COLO668 (cell line): ENCODE data around the gene FAM20C.

ENCODE experiments used
- DNase-seq: peaks from one replicate; lab custom pipeline; 2025; ENCODE audit not compliant: unreplicated experiment; lab: John Stamatoyannopoulos, UW

FAM20C gene

DNA sequence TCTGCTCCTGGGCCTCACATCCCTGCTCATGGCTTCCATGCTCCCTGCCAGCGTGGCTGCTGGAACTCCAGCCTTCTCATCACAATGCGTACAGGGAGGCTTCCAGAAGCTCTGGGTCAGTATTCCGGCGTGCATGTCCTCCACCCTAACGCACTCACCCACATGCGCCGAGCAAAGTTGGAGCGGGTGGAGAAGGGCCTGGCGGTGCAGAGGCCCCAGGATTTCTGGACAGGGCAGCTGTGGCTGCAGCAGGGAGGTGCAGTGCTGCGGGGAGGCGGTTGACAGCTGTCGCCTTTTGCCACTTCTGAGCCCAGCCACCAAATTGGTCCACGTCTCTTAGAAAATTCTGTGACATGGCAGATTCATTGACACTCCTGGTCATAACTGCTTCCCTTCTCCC lies 33.6 kb upstream of the FAM20C start:
- DNase-seq: no peak

DNA sequence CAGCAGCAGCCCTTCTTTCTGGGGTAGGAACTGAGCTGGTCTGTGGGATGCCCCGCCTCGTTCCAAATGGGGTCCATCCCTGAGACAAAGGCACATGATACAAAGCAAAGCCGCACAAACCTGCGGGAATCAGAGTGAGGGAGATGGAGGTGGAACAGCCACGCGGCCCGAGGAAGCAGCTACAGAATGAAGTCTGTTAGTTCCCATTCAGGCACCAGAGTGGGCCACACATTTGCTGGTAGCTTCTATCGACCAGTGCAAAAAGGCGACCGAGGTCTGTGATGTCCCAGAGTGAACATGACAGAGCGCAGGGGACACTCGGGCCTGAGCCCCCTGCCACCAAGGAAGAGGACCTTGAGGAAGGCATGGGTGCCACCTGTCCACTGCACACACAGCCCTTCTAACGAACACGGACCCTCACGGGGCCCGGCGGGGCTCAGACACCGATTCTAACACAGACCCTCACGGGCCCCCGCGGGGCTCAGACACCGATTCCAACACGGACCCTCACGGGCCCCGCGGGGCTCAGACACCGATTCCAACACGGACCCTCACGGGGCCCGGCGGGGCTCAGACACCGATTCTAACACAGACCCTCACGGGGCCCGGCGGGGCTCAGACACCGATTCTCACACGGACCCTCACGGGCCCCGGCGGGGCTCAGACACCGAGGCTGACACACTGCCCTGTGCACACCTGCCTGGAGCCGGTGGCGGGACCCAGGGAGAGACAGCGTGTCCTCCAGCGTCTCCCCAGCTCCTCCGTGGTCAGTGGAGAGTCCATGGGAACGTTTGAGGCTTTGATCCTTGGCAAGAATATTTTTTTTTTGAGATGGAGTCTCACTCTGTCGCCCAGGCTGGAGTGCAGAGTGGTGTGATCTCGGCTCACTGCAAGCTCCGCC lies 32.8 kb upstream of the FAM20C start:
- no peak for DNase-seq

DNA sequence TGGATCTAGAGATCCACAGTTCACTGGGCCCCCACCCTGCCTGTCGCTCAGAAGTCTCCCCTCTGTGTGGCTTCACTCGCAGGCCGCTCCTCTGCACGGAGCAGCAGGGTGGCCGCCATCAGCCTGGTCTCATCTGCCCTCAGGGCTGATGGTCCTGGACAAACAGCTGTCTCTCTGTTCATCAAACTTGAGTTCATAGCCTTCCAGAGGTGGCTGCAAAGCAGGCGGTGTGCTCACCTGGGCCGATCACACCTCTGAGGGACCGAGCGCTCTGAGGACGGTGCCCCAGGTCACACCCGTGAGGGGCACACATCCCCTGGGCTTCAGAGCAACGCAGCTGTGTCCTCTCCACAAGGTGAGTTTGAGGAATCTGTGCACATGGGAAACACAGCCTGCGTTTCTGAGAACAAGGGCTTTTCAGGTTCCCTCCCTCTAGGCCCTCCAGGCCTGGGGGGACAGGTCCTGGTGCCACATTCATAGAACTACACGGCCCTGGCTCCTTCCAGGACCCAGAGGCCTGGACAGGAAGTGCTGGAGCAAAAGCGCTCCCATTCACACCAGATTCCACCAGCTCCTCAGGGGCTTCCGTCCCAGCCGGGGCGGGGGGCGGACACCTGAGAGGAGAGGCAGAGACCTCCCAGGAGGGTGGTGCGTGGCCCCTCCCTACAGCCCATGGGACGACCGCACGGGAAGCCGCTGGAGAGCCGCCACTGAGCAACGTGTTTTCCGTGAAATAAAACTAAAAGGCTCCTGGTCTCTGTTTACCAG lies 31.2 kb upstream of the FAM20C start:
- DNase-seq: no peak

DNA sequence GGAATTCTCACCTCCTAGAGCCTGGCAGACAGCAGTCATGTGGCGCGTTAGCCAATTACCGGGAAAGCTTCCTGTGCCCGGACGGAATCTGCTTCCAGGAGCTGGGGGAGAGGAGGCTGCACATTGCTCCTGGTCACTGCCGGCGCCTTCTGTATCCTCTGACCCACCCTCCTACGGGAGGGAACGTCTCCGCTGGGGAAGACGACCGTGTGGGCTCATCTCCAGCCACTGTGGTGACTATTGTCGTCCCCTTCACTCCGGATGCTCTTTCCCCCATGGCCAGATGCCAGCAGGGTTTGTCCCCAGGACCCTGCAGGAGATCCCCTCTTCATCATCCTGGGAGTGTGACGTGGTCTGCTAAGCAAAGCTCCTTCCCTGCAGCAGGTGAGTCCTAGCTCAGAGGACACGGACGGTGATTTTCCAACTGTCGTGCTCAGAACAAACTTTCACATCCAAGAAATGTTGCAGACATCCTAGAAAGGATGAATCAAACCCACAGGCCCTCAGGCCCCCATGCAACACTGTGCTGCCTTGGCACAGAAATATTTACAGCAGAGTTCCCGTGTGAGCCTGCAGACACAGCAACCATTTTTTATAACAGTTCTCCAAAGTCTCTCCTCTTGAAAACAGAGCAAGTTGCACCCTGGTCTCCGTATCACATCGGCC lies 29.6 kb upstream of the FAM20C start:
- DNase-seq: no peak

DNA sequence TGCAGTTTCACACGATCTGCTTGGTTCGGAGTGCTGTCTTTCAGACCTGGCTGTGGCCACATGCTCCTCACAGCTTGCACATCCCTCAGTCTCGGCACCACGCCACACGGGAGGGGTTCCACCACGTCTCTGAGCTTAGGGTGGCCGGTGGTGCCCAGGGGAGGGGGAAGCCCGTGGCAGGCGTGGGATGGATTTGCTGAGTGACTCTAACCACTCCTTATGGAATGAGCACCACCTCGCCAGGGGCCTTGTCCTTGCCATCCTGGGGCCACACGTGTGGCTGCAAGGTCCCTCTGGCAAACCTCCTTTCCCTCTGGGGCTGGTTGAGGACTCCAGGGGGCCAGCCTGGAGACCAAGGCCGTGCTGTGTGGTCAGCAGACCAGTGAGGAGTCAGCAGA lies 29.1 kb upstream of the FAM20C start:
- no peak for DNase-seq

DNA sequence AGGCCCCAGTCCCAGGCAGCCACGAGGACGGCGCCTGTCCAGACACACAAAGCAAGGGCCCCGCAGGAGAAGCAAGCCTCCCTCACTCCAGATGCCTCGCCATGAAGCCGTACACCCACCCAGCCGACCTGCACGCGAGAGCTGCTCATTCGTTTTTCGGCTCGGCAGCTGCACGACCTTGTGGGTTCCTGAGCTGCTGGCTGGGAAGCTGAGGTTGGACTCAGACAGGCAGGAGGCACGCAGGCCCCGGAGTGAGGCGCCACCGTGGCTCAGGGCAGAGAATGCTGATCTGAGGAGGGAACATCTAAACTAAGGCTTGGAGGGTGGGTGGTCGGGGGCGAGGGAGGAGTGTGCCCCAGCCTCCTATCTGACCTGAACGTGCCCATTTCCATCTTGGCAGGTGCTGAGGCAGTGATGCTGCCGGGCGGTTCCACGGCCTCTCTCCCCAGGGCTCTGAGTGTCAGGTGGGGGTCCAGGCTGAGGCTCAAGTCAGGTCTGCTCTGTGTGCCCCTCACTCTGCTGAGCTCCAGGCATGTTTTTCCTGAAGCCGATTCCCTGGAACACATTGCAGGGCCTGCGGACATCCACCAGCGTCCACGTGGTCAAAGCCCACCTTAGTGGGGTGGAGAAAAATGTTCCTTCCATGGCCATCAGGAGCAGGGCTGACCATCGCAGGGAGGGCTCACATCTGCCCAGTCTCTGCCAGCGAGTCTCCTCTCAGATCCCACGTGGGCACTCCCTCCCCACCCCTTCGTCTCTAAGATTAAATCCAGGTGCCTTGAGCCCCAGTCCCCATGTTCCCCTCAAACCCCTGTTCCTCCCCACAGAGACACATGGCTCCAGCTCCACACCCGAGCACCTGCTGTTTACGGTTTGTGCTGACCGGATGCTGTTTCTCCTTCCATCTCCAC lies 28.1 kb upstream of the FAM20C start:
- DNase-seq: no peak

DNA sequence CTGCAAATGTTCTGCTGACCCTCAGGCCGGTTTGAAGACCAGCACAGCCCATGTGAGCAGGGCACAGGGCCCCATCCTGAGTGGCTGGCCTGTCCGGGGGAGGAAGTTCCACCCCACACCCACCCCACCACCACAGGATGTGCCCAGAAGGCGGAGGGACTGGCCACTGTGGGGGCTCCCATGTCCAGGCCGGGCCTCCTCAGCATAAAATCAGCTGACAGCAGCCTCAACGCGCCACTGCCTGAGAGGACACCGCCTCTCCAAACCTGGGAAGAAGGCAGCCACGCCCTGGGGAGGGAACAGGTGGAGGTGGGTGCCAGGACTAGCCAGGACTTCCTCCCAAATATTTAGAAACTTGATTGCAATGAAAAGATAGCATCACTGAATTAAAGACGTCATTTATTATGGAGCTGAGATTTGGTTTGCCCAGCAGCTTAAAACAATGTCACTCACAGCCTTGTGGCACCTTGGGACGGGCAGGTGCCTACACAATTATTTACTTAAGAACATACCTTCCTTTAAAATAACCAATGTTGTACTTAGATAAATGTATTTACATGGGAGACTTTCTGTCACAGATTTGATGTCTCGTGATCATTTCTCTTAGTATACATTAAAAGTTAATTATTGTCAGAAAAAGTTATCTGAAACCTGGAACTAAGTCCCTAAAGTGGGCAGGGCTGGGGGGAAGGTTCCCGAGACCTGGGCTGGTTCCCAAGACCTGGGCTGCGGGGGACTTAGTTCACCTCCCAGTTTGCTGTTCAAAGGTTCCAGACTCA lies 27.3 kb upstream of the FAM20C start:
- DNase-seq: no peak

DNA sequence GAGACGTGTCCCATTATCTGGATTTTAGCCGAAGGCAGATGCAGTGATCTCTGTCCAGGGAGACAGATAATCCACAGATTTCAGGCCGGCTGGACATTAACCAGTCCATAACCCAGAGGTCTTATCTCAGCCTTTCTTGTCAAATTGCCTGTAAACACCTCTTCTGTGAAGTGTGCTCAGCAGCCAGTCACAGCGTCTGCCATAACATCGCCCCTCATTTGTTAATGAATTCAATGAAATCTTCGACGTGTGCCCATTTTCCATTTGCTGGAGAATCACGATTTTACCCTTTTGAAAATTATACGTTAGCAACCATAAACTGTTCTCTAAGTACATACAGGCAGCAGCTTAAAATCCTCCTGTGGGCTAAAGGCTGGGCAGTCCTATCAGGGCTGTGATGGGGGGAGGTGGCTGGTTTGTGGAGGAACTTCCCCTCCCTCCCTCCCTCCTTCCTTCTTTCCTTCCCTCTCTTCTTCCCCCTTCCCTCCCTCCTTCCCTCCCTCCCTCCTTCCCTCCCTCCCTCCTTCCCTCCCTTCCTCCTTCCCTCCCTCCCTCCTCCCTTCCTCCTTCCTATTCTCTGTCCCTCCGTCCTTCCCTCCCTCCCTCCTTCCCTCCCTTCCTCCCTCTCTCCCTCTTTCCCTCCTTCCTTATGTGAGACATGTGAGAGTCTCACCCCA lies 26.6 kb upstream of the FAM20C start:
- no peak for DNase-seq

DNA sequence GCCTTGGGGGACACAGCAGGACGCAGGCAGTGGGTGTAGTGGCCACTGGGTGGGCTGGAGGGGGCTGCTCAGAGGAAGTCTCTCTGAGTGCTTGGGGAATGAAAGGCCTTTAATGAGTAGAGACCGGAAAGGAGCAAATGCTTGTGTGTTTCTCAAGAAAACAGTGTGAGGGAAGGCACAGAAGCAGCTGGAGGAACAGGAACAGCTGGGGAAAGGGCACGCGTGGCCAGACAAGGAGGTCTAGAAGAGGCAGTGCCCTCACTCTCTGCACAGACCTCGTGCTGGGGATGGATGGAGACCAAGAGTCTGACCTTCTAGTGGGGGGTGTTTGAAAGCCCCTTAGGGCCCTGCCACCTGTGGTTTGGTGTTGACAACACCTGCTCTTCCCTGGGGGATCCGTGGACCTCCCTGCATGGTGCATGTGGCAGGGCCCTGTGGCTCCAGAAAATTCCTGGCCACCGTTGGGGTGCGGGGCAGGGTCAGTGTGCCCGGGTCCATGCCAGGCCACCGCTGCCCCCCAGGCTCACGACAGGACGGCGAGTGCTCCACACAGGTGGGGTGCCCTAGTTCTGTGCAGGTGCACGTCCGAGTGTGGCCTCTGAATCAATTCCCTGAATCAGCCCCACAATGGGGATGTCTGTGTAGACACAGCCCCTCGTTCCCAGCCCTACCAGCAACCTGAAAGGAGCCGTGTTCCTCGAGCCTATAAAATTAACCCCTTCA lies 25.9 kb upstream of the FAM20C start:
- DNase-seq: no peak

DNA sequence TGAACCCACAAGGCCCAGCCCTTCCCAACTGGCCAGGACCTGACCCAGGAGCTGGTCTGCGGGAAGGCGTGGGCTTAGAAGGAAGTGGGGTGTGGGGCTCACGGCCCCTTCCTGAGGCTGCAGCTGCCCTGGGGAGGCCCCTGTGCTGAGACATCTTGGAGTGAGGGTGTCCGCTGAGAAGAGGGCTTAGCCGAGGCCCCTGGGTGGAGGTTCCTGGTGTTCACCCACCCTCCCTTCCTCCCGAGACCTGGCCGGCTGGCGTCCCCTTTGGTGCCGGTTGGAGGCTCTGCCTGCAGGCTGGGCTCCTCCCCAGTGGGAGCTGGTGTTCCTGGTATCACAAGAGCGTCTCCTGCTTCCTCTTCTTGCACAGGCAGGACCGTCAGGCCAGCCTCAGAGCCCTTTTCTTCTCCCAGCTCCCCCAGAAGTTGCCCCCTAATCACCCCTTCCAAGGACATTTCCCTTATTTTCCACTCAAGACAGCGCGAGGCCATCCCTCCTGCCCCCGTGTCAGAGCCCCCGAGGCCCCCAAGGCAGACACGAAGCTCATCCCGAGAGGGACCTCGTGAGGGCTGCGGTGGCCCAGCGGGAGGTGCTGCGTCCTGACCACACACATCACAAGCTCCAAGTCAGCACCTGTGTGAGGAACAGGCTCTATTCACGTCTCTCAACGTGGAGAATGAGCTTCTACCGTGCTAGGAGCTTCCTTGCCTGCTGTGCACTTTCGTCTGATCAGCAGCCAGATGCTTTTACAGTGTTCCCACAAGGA lies 25.1 kb upstream of the FAM20C start:
- DNase-seq: no peak

DNA sequence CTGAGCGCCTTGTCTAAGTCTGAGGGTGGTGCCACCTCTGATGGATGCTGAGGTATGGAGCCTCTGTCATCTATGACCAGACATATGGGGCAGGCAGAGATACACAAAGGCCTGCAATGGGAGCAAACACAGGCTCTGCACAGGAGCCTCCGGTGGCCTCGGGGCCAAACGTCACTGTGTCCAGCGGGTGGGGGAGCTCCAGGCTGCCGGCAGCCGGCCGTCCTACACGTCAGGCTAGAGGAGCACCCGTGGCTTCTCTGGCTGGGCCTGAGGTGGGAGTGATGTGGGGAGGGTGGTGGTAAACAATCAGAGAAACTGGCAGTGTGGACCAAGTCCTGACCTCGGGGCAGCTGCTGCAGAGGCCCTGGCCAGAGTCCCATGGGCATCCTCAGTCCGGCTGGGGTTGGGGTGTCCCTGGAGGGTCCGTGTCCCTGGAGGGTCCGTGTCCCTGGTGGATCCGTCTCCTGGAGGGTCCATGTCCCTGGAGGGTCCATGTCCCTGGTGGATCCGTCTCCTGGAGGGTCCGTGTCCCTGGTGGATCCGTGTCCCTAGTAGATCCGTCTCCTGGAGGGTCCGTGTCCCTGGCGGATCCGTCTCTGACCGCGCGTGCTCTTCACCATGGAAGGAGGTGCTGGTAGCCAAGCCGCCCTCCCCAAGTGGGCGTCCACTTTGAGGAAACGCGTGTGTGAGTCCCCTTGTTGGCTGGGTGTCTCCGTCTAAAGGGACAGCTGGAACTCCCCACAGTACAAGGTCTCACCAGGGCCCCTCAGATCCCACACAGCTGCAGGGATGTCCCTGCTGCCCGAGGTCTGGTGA lies 24.2 kb upstream of the FAM20C start:
- DNase-seq: no peak

DNA sequence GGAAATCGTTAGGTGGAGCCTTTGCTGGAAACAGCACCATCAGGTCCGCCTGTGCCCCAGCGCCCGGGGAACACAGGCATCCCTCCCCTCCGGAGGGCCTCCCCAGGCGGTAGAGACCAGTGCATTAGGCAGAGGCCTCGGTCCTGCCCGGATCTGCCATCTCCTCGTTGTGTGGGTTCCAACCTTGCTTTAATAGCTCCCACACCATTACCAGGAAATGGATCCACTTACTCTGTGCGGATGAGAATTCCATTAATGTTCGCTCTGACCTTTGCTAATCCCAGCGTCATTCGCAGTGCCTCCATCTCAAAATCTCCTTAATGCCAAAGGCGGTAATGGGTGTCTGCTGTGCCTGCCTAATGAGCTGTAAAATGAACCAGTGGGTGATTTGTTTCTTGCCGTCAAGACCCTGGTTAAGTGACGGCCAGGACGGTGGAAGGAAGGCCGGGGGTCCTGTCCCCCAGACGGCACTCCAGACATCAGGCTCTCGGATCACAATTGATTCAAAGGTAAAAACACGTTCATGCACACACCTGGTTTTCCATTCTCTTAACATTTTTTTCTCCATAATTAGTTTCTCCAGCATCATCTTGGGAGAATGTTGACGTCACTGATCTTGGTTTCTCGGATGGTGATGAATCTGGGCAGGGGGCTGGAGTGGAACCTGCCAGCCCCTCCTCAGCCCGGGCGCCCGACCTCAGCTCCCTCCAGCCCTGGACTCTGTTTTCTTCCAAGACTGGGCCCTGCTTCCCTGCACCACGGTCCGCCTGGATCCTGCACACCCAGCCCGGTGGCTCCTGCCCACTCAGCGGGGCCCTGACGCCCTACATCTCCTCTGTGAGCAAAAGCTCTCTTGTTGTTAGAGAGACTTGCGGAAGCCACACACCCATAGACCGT lies 22.8 kb upstream of the FAM20C start:
- no peak for DNase-seq

DNA sequence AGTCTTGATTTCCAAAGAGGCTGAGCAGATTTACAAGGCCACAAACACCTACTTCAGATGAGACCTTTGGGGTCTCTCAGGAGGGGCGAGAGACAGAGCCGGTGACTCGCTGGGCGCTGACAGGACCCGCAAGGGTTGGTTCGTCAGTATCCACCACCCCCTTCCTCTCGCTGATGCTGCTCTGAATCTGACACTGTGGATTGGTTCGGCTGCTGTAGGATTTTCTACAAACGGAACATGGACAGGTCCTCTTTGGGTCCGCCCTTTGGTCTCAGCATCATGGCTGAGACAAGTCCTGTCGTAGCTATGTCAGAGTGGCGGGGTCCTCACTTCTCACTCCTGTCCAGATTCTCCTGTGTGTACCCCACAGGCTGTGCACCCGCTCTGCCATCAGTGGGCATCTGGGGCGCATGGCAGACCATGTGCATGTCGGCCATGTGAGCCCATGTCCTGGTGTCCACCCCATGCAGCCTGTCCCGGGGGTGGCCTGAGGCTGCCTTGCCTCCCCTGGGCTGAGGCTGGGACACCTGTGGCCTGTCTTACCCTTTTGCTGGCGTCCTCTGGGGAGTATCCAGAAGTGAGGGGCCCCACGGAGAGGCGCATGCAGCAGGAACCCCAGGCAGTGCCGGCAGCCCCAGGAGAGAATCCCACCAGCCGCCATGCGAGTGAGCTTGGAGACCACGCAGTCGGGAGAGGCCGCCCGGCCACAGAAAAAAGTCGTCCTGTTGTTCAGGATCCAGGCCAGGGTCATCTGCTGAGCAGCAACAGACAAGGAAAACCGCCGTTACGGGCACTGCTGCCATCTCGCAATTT lies 21.6 kb upstream of the FAM20C start:
- DNase-seq: no peak

DNA sequence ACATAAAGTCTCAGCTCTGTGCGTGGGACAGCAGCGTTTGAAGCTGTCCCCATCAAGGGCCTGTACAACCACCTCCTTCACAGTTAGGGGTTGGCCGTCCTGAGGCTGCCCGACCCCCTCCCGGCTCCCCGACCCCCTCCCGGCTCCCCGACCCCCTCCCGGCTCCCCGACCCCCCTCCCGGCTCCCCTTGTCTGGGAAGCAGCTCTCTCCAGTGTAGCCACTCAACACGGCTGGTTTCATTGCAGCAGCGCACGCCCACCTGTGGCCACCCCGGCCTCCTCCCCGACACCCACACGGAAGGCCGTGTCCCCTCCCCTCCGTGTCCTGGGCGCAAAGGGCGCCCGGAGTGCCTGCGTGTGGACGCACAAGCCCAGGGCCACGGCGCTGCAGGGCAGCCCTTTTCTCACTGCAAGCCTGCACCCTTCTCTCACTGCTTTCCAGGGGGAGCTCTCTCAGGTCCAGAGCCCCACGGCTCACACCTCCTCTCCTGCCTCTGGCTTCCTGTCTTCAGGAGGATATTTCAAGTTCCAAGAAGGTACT lies 20.9 kb upstream of the FAM20C start:
- DNase-seq: no peak

DNA sequence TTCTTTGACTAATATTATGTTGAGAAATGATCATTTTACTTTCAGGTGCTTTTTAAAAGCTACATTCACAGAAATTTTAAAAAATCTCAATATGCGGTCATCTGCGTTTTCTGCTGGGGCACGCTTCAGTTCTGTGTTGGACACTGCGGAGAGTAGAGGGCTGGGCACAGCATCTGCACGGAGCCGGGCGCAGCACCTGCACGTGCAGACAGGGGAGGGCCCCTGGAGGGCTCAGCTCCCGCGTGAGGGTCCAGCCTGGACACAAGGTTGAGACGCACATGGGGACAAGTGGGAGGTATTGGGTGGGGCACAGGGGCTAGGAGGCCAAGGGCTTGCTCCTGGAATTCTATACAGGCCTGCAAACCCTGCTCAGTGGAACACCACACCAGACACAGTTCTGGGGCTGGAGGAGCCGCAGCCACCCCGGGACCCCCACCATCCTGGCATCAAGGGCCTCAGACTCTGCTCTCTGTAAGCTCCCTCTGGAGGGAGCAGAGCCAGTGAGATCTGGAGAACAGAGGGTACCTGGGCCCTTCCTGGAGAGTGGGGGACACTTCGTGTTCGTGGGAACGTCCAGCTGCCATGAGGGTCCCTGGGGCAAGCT lies 20.4 kb upstream of the FAM20C start:
- no peak for DNase-seq
